Fibroblast of skin of left quadriceps (primary cell): Measurements from ENCODE around the gene LACTBL1.

Source experiments
- DNase-seq, 2 experiments: peaks; one replicate each; pipeline ENCODE4 v3.0.0-alpha.2; 2013; ENCODE audit warnings: low read depth in 2 of 2

The LACTBL1 gene

GRCh38 chr1:22913421-22914141, 59.1 kb downstream of the LACTBL1 start:
- no peak for DNase-seq

- DNase-seq, result no peak
These were observed 60.4 kb downstream of the LACTBL1 start for GRCh38 chr1:22912311-22912710.

GRCh38 chr1:22910986-22911651, 61.5 kb downstream of the LACTBL1 start:
- no peak for DNase-seq

GRCh38 chr1:22910286-22910685, 62.4 kb downstream of the LACTBL1 start:
- no peak for DNase-seq

- DNase-seq, result no peak
These were observed 63.7 kb downstream of the LACTBL1 start for GRCh38 chr1:22908880-22909426.

GRCh38 chr1:22907528-22907927, 65.1 kb downstream of the LACTBL1 start:
- DNase-seq, result no peak

- DNase-seq, result no peak
These were observed 65.7 kb downstream of the LACTBL1 start for GRCh38 chr1:22906968-22907367.

GRCh38 chr1:22903113-22903512, 69.6 kb downstream of the LACTBL1 start:
- no peak for DNase-seq
